MCF 10A (cell line): Measurements from ENCODE around the gene WDR17. TPM values are rescaled to one million over a fixed set of nuclear protein-coding genes. Genes with fewer than 3 reads are reported as not detected.

ENCODE experiments used
- BruUV-seq: library from RNA; stranded (reverse); fragments of 400-500 nt; replicated peaks from 2 replicates; lab custom pipeline; 2021; lab: Mats Ljungman, UMichigan
- CTCF ChIA-PET: fragments of 300-600 bp; sonication (Branson Sonifier 250); formaldehyde crosslinking; extraction: SDS; loops from one replicate; lab custom pipeline; 2021; ENCODE audit warnings: antibody characterized with exemption, inconsistent platforms; lab: Yijun Ruan, JAX
- POLR2A ChIA-PET: fragments of 300-600, 350-650 bp; sonication (Branson Sonifier 250); formaldehyde crosslinking; extraction: SDS; loops from one replicate; lab custom pipeline; 2020; ENCODE audit warnings: antibody characterized with exemption, inconsistent platforms; lab: Yijun Ruan, JAX
- DNase-seq: peaks from one replicate; pipeline ENCODE4 v3.0.0-alpha.2; 2018; ENCODE audit not compliant: unreplicated experiment
- H3K27ac Mint-ChIP-seq: one replicate; pipeline ENCODE4 v1.8.0; 2022; ENCODE audit warnings: mild to moderate bottlenecking, low read depth, mixed read lengths; ENCODE audit not compliant: unreplicated experiment
- H3K27me3 Mint-ChIP-seq: one replicate; pipeline ENCODE4 v1.8.0; 2022; ENCODE audit warnings: mixed read lengths; ENCODE audit not compliant: insufficient read depth, unreplicated experiment
- H3K36me3 Mint-ChIP-seq: one replicate; pipeline ENCODE4 v1.8.0; 2022; ENCODE audit warnings: mild to moderate bottlenecking, moderate library complexity, mixed read lengths; ENCODE audit not compliant: insufficient read depth, unreplicated experiment
- H3K4me1 Mint-ChIP-seq: one replicate; pipeline ENCODE4 v1.8.0; 2022; ENCODE audit warnings: mixed read lengths; ENCODE audit not compliant: insufficient read depth, unreplicated experiment
- H3K4me3 Mint-ChIP-seq: one replicate; pipeline ENCODE4 v1.8.0; 2022; ENCODE audit warnings: mild to moderate bottlenecking, moderate library complexity, mixed read lengths; ENCODE audit not compliant: unreplicated experiment
- H3K9me3 Mint-ChIP-seq: one replicate; pipeline ENCODE4 v1.8.0; 2022; ENCODE audit warnings: mixed read lengths; ENCODE audit not compliant: unreplicated experiment
- CTCF ChIP-seq: fragments of 200-600 bp; IDR thresholded peaks from one replicate; pipeline ENCODE4 v1.8.0; 2022; ENCODE audit warnings: antibody characterized with exemption, mild to moderate bottlenecking; ENCODE audit not compliant: unreplicated experiment
- intact Hi-C: fragments of 100-400 bp; cut with micrococcal nuclease; formaldehyde crosslinking; loops from 2 replicates; pipeline ENCODE4 v1.14.1; 2022
- total RNA-seq: library from RNA; stranded (reverse); gene quantifications from 2 replicates; pipeline ENCODE4 v1.2.3, GENCODE V29; 2022

The WDR17 gene
- total RNA-seq, 1 experiment from 2014 or later, result 1.5 TPM

- Mint-ChIP-seq H3K4me3 (no peak overlapping the region), H3K4me1 (peaks cover 9% of the 10 kb centered on the region), H3K27me3 (no peaks in the 10 kb centered on the region), H3K9me3 (peaks cover 9% of the 10 kb centered on the region), H3K36me3 (no peaks in the 10 kb centered on the region), H3K27ac (no peak overlapping the region)
- DNase-seq, result no peak
- CTCF ChIA-PET, result interaction anchor here (0.5 to 5.7 kb wide), 26 partner anchors 9 to 1466 kb away, joined by 3 to 71 read pairs (median 3); no protein-coding TSS in a partner anchor
- TF ChIP-seq CTCF, result no peak
- POLR2A ChIA-PET, result interaction anchor here (2.2 kb wide), 1 partner anchor 305 kb away, joined by 6 read pairs; no protein-coding TSS in a partner anchor
- BruUV-seq, result no TSS peak
- intact Hi-C loops, result loop anchor here (1.0 to 10.0 kb wide), 4 partner anchors 90 to 473 kb away; no protein-coding TSS in a partner anchor
These were observed 30.7 kb upstream of the WDR17 start for GRCh38 chr4:176034936-176035335.

- TF ChIP-seq CTCF, result no peak
- BruUV-seq, result no TSS peak
- intact Hi-C loops, result loop anchor here (10.0 kb wide), 1 partner anchor 92 kb away; no protein-coding TSS in a partner anchor
These were observed 28.9 kb upstream of the WDR17 start for GRCh38 chr4:176036585-176037205.

GRCh38 chr4:176038789-176039188, 26.9 kb upstream of the WDR17 start:
- no peak overlapping the region for H3K27ac Mint-ChIP-seq
- ChIA-PET POLR2A (interaction anchor here (0.6 kb wide), 1 partner anchor 1310 kb away, joined by 3 read pairs; no protein-coding TSS in a partner anchor), CTCF (interaction anchor here (0.7 kb wide), 1 partner anchor 241 kb away, joined by 4 read pairs; no protein-coding TSS in a partner anchor)
- intact Hi-C loops, result loop anchor here (10.0 kb wide), 1 partner anchor 94 kb away; no protein-coding TSS in a partner anchor
- H3K27me3 Mint-ChIP-seq, result no peaks in the 10 kb centered on the region
- H3K4me3 Mint-ChIP-seq, result no peak overlapping the region
- H3K4me1 Mint-ChIP-seq, result peaks cover 5% of the 10 kb centered on the region
- H3K36me3 Mint-ChIP-seq, result no peaks in the 10 kb centered on the region
- BruUV-seq, result no TSS peak
- no peak for DNase-seq
- TF ChIP-seq CTCF, result no peak
- H3K9me3 Mint-ChIP-seq, result peaks cover 10% of the 10 kb centered on the region

More at GRCh38 chr4:176036585-176037205, 28.9 kb upstream of the WDR17 start:
- Mint-ChIP-seq H3K9me3 (peaks cover 10% of the 10 kb centered on the region), H3K36me3 (no peaks in the 10 kb centered on the region), H3K4me3 (no peak overlapping the region), H3K27ac (no peak overlapping the region), H3K4me1 (peaks cover 8% of the 10 kb centered on the region), H3K27me3 (no peaks in the 10 kb centered on the region)
- ChIA-PET POLR2A (interaction anchor here (1.0 to 2.2 kb wide), 2 partner anchors 9 to 303 kb away, joined by 3 to 6 read pairs; no protein-coding TSS in a partner anchor), CTCF (interaction anchor here (0.6 to 5.7 kb wide), 11 partner anchors 86 to 340 kb away, joined by 3 to 71 read pairs (median 4); no protein-coding TSS in a partner anchor)
- no peak for DNase-seq

- no peak for TF ChIP-seq CTCF
- ChIA-PET POLR2A (no interaction called here), CTCF (interaction anchor here (0.7 to 1.7 kb wide), 2 partner anchors 244 to 299 kb away, joined by 3 to 10 read pairs; no protein-coding TSS in a partner anchor)
- no peaks in the 10 kb centered on the region for H3K27me3 Mint-ChIP-seq
- no peak overlapping the region for H3K27ac Mint-ChIP-seq
- H3K4me3 Mint-ChIP-seq, result no peak overlapping the region
- peaks cover 10% of the 10 kb centered on the region for H3K9me3 Mint-ChIP-seq
- DNase-seq, result no peak
- intact Hi-C loops, result no loop called here
- peaks cover 5% of the 10 kb centered on the region for H3K4me1 Mint-ChIP-seq
- H3K36me3 Mint-ChIP-seq, result no peaks in the 10 kb centered on the region
- BruUV-seq, result no TSS peak
These were observed 23.4 kb upstream of the WDR17 start for GRCh38 chr4:176042195-176042594.
